NCI-H446 (cell line): ENCODE data around the gene ALDH2.
"Not testable (repeated sequence)": the region's sequence is repeated elsewhere in the genome, so short reads cannot be mapped to it uniquely, and the experiment has no call there.

ENCODE experiments used
- DNase-seq, 2 experiments: peaks; one replicate each; lab custom pipeline; 2025; lab: John Stamatoyannopoulos, UW

ALDH2 gene

DNA sequence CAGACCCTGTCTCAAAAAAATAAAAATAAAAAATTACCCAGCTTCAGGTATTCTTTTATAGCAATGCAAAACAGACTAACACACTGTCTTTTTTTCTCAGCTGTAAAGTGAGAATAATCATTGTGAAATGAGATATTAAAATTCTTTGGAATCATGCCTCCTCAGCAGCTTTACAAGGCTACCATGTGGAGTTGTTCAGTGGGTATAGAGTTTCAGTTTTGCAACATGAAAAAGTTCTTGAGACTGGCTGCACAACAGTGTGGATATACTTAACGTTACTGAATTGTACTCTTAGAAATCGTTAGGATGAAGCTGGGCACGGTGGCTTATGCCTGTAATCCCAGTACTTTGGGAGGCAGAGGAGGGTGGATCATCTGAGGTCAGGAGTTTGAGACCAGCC is 59.6 kb downstream of the ALDH2 start:
- no peak for DNase-seq

DNA sequence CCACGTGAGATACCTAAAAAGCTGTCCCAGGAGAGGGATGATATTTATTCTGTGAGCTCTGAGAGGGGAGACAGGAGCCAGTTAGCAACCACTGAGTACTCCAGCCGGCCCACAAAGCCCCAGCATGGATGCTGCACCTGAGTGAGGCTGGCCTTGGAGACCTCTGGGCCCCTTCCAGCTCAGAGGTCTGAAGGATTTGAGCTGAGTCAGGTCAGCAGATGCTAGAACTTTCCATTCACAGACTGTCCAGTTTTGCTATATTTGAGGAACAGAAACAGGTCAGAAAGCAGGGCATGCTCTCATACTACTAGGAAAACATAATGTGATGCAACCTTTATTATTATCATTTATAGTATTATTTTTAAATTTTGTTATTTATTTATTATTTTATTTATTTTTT is 60.3 kb downstream of the ALDH2 start:
- no peak for DNase-seq

DNA sequence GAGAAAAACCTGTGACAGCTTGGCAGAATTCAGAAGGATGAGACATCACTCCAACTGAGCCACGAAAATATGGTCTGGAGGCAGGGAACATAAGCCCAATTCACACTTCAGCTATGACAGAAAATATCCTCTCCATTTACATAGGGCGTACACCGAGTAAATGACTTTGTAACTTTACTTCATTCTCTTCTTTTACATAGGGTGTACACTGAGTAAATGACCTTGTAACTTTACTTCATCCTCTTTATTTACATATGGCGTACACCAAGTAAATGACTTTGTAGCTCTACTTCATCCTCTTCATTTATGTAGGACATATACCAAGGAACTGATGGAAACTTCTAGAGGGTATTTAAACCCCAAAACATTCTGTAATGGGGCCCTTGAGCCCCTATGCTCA is 61.2 kb downstream of the ALDH2 start:
- no peak for DNase-seq

DNA sequence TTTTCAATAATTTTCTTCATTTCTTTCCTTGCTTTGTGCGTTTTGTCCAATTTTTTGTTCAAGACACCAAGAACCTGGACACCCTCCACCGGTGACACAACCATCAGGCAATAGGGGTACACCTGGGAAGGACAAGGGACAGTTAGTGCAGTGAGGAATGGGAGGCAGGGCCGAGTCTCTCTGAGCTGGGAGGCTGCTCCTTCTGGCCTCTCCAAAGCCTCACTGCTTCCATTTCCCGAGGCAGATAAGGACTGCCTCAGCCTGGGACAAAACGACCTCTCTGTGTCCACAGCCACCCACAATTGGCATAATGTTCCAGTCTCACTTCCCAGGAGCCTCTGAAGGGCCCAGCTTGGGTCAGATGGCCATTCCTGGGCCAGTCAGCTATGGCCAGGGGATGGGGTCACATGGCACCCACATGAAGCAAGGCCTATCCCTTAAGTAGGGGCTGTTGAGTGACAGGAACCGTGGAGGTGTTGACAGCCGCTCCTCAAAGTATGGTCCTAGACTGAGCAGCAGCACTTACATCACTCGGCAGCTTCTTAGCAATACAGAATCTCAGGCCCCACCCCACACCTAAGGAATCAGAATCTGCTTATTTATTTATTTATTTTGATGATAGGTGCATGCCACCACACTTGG is 61.7 kb downstream of the ALDH2 start:
- no peak for DNase-seq

DNA sequence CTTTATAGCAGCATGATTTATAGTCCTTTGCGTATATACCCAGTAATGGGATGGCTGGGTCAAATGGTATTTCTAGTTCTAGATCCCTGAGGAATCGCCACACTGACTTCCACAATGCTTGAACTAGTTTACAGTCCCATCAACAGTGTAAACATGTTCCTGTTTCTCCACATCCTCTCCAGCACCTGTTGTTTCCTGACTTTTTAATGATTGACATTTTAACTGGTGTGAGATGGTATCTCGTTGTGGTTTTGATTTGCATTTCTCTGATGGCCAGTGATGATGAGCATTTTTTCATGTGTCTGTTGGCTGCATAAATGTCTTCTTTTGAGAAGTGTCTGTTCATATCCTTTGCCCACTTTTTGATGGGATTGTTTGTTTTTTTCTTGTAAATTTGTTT is 62.9 kb downstream of the ALDH2 start:
- not testable (repeated sequence) for DNase-seq

DNA sequence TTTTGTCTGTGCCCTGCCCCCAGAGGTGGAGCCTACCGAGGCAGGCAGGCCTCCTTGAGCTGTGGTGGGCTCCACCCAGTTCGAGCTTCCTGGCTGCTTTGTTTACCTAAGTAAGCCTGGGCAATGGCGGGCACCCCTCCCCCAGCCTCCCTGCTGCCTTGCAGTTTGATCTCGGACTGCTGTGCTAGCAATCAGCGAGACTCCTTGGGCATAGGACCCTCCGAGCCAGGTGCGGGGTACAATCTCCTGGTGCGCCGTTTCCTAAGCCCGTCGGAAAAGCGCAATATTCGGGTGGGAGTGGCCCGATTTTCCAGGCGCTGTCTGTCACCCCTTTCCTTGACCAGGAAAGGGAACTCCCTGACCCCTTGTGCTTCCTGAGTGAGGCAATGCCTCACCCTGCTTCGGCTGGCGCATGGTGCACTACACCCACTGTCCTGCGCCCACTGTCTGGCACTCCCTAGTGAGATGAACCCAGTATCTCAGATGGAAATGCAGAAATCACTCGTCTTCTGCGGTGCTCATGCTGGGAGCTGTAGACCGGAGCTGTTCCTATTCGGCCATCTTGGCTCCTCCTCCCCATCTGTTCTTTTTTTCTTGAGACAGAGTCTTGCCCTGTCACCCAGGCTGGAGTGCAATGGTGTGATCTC is 68.1 kb downstream of the ALDH2 start:
- not testable (repeated sequence) for DNase-seq

DNA sequence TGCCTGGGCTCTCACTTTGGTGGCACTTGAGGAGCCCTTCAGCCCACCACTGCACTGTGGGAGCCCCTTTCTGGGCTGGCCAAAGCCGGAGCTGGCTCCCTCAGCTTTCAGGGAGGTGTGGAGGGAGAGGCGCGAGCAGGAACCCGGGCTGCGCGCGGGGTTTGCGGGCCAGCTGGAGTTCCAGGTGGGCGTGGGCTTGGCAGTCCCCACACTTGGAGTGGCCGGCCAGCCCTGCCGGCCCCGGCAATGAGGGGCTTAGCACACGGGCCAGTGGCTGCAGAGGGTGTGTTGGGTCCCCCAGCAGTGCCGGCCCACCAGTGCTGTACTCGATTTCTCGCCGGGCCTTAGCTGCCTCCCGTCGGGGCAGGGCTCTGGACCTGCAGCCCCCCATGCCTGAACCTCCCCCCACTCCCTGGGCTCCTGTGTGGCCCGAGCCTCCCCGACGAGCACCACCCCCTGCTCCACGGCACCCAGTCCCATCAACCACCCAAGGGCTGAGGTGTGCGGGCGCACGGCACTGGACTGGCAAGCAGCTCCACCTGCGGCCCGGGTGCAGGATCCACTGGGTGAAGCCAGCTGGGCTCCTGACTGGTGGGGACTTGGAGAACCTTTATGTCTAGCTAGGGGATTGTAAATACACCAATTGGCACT is 68.9 kb downstream of the ALDH2 start:
- not testable (repeated sequence) for DNase-seq

DNA sequence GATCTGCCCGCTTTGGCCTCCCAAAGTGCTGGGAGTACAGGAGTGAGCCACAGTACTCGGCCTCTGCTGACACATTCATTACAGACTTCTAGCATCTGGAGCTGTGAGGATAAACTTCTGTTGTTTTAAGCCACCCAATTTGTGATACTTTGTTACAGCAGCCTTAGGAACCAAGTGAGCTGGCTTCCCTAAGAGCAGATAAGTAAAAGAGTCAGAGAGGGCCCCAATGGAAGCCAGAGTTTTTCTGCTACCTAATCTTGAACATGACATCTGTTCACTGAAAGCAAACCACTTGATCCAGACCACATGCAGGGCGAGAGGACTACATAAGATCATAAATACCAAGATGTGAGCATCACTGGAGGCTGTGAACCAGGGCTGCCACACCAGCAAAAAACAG is 71.6 kb downstream of the ALDH2 start:
- no peak for DNase-seq

DNA sequence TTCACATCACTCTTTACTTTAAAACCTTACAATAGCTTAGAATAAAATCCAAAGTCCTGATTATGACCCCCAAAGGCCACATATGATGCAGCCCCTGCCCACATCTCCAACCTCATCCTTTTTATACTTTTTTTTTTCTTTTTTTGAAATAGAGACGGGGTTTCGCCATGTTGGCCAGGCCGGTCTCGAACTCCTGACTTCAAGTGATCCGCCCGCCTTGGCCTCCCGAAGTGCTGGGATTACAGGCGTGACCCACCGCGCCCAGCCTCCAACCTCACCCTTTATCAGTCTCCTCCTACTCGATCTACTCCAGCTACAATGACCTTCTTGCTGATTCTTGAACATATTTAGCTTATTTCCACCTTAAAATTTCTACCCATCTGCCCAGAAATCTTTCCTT is 74.1 kb downstream of the ALDH2 start:
- DNase-seq: no peak

DNA sequence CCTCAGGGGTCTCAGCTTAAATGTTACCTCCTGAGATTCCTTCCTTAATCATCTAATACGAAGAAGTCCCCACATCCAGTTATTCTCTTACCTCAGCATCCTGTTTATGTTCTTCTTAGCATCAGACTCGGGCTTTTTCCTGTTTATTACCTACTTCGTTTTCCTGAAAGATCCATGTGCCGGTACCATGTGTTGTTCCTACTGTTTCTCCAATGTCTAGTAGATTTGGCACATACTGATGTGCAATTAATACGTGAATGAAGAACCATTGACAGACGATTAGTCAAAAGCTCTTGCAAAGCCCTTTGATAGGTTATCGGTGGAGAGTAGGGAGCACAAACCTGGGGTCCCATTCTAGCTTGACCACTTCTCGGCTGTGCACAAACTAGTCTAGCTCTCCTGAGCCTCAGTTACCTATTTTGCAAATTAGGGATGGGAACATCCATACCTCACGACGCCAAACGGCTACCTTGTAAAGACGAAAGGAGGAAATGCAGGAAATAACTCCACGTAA is 74.6 kb downstream of the ALDH2 start:
- DNase-seq: no peak

DNA sequence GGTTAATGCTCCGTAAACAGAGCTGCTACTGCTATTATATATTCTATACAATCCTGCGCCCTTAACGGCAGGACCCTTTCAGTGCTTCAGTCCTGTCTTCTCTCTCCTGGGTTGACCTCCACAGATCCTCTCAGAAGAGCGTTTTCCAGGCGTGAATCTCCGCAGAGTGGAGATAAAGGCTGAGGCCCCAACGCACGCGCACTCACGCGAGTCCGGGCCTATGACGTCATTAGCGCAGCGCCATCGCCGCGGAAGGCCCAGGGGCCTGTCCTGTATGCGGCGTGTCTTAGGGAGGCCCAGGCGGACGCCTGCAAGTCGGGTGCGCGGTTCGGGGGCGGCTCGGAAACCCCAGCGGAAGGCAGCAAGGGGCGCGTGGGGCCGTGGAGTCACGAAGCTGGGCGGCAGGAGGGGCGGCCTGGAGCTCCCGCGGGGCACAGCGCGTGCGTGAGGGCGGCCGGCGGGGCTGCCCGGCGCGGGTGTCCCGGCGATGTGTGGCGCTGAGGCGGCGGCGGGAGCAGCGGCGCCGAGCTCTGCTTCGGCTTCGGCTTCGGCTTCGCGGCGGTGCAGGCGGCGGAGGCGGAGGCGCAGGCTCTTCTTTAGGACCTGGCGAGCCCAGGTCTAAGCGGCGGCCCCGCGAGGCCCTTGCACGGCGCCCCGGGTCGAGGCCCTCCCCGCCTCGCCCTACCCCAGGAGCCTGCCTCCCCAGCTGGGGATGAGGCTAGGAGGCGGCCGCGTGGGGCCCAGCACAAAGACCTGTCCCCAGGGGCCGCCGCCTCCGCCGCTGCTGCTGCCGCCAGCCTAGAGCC is 75.2 kb downstream of the ALDH2 start, which contains the start of gene MAPKAPK5:
Gene MAPKAPK5, plus strand, starts transcription at position 479 of the 806 bp plus-strand sequence. CDS start 506 bp downstream, outside the sequence.
- peak; percentile 75 to 96 for DNase-seq

DNA sequence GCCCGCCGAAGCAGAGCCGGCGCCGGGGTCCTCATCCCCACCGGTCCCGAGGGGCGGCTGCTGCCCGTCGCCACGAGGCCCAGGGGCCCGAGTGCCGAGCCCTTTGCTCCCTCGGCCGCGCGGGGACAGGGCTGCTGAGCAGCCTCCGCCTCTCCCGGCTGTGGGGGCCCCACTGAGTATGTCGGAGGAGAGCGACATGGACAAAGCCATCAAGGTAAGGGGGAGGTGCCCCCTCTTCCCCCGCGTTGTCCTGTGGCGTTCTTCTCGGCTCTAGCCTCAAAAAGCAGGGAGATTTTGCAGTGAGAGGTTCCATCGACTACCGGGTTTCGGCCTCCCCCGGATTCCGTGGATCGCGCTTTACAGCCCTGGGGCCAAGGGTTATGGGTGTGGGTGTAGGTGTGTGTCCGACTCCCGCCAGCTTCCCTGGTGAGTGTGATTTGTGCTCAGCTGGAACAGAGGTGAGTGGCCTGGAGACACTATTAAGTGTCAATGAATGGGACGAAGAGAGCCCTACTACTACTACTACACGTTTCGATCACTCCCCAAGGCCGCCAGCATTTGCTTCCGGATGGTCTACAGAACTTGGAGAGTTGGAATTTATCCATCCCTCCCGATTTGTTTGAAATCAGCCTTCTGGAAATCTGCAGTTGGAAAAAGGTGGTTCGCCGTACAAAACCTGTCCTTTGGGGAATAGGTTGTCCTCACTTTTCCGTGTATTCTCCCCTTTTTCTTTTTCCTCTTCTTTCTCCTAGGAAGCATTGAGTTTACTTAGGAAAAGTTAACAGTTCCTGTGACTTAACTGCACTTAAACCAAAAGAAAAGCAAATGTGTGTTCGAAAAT is 76.0 kb downstream of the ALDH2 start:
- DNase-seq: no peak

DNA sequence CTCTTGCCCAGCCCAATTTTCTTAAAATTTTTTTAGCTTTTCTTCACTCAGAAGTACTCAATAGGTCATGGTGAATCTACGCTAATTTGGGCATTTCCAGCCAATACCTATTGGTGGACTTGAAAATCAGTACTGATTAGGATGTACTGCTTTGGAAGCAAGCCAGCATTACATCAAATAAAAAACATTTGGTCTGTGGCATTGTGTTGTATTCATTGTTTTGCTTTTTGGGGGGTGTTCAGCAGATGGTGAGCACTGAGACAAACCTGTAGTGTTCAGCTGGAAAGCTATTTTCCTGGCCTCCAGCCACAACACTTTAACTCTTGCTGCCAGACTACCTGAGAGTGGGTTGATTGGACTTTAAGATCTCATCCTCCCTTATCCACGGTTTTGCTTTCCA is 79.3 kb downstream of the ALDH2 start:
- DNase-seq: no peak

DNA sequence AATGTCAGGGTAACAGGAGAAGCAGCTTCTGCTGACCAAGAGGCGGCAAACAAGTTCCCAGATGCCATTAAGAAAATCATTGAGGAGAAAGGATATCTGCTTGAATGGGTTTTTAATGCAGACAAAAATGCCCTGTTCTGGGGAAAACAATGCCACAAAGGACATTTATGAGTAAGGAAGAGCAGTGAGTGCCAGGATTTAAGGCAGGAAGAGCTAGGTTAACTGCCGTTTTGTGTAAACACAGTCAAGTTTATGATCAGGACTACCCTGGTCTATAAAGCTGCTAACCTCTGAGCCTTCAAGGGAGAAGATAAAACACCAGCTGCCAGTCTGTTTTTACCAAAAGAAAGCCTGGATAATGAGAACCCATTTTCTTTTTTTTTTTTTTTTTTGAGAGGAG is 83.8 kb downstream of the ALDH2 start:
- no peak for DNase-seq

DNA sequence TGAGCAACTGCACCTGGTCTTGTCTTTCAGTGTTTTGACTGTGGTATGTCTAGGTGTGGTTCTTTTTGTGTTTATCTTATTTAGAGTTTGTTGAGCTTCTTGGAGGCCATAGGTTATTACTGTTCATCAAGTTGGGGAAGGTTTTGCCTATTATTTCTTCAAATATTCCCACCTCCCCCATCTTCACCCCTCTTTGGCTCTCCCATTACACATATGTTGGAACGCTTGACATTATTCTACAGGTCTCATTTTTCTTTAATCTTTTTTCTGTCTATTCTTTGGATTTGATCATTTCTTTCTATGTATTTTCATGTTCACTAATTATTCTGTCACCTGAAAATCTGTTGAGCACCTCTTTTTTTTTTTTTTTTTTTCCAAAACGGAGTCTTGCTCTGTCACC is 91.5 kb downstream of the ALDH2 start:
- DNase-seq: no peak

DNA sequence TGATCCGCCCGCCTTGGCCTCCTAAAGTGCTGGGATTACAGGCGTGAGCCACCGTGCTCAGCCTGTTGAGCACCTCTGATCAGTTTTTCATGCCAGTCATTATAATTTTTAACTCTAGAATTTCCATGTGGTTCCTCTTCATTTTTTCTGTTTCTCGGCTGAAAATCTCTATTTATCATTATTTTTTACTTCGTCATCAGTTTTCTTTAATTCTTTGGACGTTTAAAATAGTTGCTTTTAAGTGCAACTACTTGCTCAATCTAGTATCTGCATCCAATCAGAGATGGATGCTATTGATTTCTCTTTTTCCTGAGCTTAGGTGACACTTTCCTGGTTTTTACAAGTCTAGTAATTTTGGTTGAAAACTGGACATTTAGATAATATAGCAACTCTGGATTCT is 92.0 kb downstream of the ALDH2 start:
- no peak for DNase-seq

DNA sequence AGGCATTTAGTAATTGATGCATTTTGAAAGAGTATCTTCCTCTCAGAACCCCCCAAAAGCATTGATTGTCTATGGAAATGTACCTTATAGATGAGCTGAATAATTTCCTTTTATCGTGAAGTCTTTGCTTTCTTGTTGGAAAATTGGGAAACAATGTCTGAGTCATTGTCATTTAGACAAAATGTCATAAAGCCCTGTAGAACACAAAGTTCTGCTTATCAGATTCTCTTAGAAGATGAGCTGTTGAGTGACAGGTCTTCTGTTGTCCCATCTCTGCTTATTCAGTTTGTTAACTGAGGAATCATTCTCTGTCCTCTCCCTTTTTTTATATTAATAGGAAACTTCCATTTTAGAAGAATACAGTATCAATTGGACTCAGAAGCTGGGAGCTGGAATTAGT is 98.2 kb downstream of the ALDH2 start:
- no peak for DNase-seq
